BLaER1 (cell line): Measurements from ENCODE around the gene PRM2.
A peak's percentile ranks its signal among the peaks of the same experiment; 100 is the strongest.
"Not testable (repeated sequence)": the region's sequence is repeated elsewhere in the genome, so short reads cannot be mapped to it uniquely, and the experiment has no call there.

Experiments used
- H3K27ac ChIP-seq: shearing (Covaris generic); formaldehyde crosslinking; 2 replicates; pipeline ENCODE4 v1.8.1; 2022
- H3K27me3 ChIP-seq: shearing (Covaris generic); formaldehyde crosslinking; 2 replicates; pipeline ENCODE4 v1.8.1; 2022
- H3K36me3 ChIP-seq: shearing (Covaris generic); formaldehyde crosslinking; 2 replicates; pipeline ENCODE4 v1.8.1; 2022
- H3K4me1 ChIP-seq: shearing (Covaris generic); formaldehyde crosslinking; 2 replicates; pipeline ENCODE4 v1.8.1; 2022
- H3K4me2 ChIP-seq: shearing (Covaris generic); formaldehyde crosslinking; 2 replicates; pipeline ENCODE4 v1.8.1; 2022
- H3K4me3 ChIP-seq: shearing (Covaris generic); formaldehyde crosslinking; 2 replicates; pipeline ENCODE4 v1.8.1; 2022
- H3K9ac ChIP-seq: shearing (Covaris generic); formaldehyde crosslinking; 2 replicates; pipeline ENCODE4 v1.8.1; 2022
- H3K9me3 ChIP-seq: shearing (Covaris generic); formaldehyde crosslinking; 2 replicates; pipeline ENCODE4 v1.8.1; 2022
- H4K20me1 ChIP-seq: shearing (Covaris generic); formaldehyde crosslinking; 2 replicates; pipeline ENCODE4 v1.8.1; 2022
- Cebpa-rat ChIP-seq: shearing (Covaris generic); IDR thresholded peaks from 2 replicates; pipeline ENCODE4 v1.8.1; 2022

Gene PRM2

GRCh38 chr16:11298143-11298900, 22.0 kb upstream of the PRM2 start:
- TF ChIP-seq Cebpa-rat: no peak
- H4K20me1 ChIP-seq: no peaks in the 10 kb centered on the region
- no peaks in the 10 kb centered on the region for H3K9me3 ChIP-seq
- H3K4me1 ChIP-seq: peaks cover 80% of the 10 kb centered on the region
- H3K27me3 ChIP-seq: no peaks in the 10 kb centered on the region
- peak overlapping the region; percentile 31; the same call in 1 of the 2 replicates for H3K9ac ChIP-seq
- peak overlapping the region; percentile 72 for H3K27ac ChIP-seq
- no peaks in the 10 kb centered on the region for H3K36me3 ChIP-seq
- H3K4me3 ChIP-seq: no peak overlapping the region
- peak overlapping the region; percentile 88 for H3K4me2 ChIP-seq

DNA sequence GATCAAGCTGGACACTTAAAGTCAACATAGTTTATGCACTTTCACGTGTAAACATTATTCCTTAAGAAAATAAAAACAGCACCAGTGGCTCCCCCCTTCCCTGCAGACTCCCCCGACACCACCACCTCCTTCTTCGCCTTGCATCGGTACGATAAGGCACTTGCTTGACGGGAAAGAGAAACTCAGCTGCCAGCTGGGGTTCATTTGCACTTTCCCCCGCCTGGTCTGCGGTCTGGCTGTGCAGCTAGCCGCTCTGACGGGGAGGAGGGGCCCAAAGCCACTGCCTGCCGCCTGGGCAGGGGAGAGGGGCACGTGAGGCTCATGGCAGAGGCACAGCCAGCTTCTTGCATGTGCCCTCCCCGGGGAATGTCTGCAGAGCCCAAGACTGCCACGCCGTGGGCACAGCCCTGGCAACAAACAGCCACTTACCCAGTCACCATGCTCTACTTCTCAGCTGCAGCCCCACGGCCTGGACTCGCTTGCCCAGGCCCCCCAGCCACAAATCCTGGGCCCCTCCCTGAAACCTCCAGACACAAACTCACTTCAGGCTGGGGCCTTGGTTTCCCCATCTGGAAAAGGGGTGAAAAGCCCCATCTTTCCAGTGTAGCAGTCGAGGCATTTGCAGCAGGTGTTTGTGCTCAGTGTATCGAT, 21.3 kb upstream of the PRM2 start:
- Histone ChIP-seq H3K9ac (peak overlapping the region; percentile 31; the same call in 1 of the 2 replicates), H3K27ac (peak overlapping the region; percentile 72), H3K9me3 (no peaks in the 10 kb centered on the region), H3K4me2 (peak overlapping the region; percentile 88), H3K4me1 (peaks cover 82% of the 10 kb centered on the region), H4K20me1 (no peaks in the 10 kb centered on the region), H3K36me3 (no peaks in the 10 kb centered on the region), H3K27me3 (no peaks in the 10 kb centered on the region), H3K4me3 (peak overlapping the region; percentile 41; the same call in 1 of the 2 replicates)
- no peak for TF ChIP-seq Cebpa-rat

DNA sequence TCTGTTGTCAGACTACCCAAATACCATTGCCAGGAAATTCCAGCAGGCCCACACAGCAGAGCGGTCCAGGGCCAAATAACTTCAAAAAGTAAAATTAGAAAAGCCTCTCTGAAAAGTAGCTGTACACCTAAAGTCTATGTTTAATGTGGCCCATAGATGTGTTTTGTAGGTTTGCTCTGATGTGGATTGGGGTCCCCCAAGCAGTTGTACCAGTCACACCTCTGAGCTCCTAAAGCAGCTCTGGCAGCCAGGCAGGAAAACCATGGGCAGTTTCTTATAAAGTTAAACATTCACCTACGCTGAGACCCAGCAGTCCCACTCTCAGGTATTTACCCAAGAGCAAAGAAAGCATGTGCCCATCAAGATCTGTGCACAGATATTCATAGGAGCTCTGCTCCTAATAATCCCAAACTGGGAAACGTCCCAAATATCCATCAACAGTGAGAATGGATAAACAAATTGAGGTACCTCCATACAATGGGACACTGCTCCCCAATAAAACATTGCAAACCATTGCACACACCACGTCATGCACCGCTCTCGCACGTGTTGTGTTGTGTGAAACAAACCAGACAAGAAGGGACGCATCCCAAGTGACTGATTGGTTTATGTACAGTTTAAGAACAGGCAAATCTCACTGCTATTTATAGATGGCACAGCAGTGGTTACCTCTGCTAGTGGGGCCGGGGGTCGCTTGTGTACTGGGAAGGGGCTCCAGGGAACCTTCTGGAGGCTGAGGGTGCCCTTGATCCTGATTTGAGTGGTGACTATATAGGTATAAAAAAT, 20.6 kb upstream of the PRM2 start:
- Histone ChIP-seq H3K9me3 (no peaks in the 10 kb centered on the region), H3K4me2 (peak overlapping the region; percentile 88), H3K9ac (peak overlapping the region; percentile 16; the same call in 1 of the 2 replicates), H3K4me3 (peak overlapping the region; percentile 41; the same call in 1 of the 2 replicates), H3K36me3 (no peaks in the 10 kb centered on the region), H3K27me3 (no peaks in the 10 kb centered on the region), H3K27ac (peak overlapping the region; percentile 59), H4K20me1 (no peaks in the 10 kb centered on the region), H3K4me1 (peaks cover 83% of the 10 kb centered on the region)
- TF ChIP-seq Cebpa-rat: no peak

DNA sequence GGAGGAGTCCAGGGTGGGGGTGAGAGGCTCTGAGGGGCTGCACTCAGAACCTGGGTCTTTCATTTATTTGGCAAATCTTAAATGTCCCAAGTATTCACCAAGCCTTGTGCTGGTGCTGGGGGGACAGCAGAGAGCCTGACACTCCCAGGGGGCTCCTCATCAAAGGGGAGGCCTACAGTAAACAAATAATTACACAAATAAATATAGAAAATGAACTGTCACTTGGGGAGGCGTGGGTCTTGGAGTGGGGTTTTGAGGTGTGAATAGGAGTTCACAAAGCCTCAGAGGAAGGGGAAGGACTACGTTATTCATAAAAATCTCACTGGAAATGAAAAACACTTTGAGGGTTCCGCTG, 20.0 kb upstream of the PRM2 start:
- Histone ChIP-seq H3K27me3 (no peaks in the 10 kb centered on the region), H3K4me3 (no peak overlapping the region), H3K4me2 (peak overlapping the region; percentile 88), H3K9ac (peak overlapping the region; percentile 16; the same call in 1 of the 2 replicates), H3K27ac (peak overlapping the region; percentile 59), H3K4me1 (peaks cover 83% of the 10 kb centered on the region), H3K36me3 (no peaks in the 10 kb centered on the region), H3K9me3 (no peaks in the 10 kb centered on the region), H4K20me1 (no peaks in the 10 kb centered on the region)
- no peak for TF ChIP-seq Cebpa-rat

DNA sequence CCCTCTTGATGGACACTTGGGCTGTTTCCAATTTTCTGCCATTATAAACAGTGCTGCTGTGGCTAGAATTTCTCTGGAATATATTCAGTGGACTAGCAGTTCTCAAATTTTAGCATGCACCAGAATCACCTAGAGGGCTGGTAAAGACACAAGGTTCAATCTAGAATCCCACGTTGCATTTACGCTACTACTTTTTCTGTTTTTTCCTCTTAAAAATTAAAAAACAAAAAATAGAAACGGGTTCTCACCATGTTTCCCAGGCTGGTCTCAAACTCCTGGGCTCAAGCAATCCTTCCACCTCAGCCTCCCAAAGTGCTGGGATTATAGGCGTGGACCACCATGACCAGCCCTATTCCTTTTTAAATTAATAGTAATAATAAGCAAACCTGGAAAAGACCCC, 19.4 kb upstream of the PRM2 start:
- H3K9ac ChIP-seq: no peak overlapping the region; the same call in 1 of the 2 replicates
- peak overlapping the region; percentile 59 for H3K27ac ChIP-seq
- TF ChIP-seq Cebpa-rat: no peak

DNA sequence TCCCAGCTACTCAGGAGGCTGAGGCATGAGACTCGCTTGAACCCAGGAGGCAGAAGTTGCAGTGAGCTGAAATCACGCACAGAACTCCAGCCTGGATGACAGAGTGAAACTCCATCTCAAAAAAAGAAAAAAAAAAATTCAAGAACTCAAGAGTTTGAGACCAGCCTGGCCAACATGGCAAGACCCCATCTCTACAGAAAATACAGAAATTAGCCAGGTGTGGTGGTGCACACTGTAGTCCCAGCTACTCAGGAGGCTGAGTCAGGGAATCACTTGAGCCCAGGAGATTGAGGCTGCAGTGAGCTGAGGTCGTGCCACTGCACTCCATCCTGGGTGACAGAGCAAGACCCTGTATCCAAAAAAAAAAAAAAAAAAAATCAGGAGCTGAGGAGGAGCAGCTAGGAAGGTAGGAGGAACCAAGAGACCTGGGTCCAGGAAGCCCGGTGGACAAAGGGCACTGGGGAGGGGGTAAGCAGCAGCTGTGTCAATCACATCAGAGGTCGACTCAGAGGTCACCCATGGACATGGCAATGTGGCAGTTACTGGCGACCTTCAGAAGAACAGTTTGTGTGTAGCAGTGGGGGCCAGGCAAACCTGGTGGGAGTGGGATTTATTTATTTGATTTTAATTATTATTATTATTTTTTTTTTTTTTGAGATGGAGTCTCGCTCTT, 15.9 kb upstream of the PRM2 start:
- Histone ChIP-seq H3K9me3 (no peaks in the 10 kb centered on the region), H4K20me1 (no peaks in the 10 kb centered on the region), H3K27ac (no peak overlapping the region), H3K36me3 (no peaks in the 10 kb centered on the region), H3K4me3 (no peak overlapping the region), H3K27me3 (no peaks in the 10 kb centered on the region), H3K4me1 (peaks cover 47% of the 10 kb centered on the region), H3K4me2 (no peak overlapping the region), H3K9ac (no peak overlapping the region)
- no peak for TF ChIP-seq Cebpa-rat

More for the DNA sequence above, 19.4 kb upstream of the PRM2 start:
- Histone ChIP-seq H3K36me3 (no peaks in the 10 kb centered on the region), H3K9me3 (no peaks in the 10 kb centered on the region), H3K4me3 (no peak overlapping the region), H3K4me2 (peak overlapping the region; percentile 88), H3K4me1 (peaks cover 81% of the 10 kb centered on the region), H3K27me3 (no peaks in the 10 kb centered on the region), H4K20me1 (no peaks in the 10 kb centered on the region)

DNA sequence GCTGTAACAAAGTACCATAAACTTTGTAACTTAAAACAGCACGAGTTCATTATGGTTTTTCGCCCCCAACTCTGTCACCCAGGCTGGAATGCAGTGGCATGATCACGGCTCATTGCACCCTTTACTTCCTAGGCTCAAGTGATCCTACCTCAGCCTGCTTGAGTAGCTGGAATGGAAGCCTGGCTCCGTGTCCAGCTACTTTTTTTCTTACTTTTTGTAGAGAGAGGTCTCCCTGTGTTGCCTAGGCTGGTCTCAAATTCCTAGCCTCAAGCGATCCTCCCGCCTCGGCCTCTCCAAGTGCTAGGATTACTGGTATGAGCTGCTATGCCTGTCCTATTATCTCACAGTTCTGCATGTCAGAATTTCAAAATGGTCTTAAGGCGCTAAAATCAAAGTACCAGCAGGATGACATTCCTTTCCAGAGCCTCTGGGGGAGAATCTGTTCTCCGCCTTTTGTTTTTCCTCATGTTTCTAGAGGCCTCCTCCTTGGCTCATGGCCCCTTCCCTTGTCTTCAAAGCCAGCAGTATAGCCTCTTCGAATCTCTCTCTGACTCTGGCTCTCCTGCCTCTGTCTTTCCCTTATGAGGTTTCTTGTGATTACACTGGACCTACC, 14.9 kb upstream of the PRM2 start:
- no peak for TF ChIP-seq Cebpa-rat
- no peaks in the 10 kb centered on the region for H4K20me1 ChIP-seq
- H3K36me3 ChIP-seq: no peaks in the 10 kb centered on the region
- H3K9me3 ChIP-seq: no peaks in the 10 kb centered on the region
- H3K27ac ChIP-seq: no peak overlapping the region
- H3K9ac ChIP-seq: no peak overlapping the region
- H3K4me3 ChIP-seq: no peak overlapping the region
- H3K4me2 ChIP-seq: no peak overlapping the region
- H3K27me3 ChIP-seq: no peaks in the 10 kb centered on the region
- peaks cover 44% of the 10 kb centered on the region for H3K4me1 ChIP-seq

DNA sequence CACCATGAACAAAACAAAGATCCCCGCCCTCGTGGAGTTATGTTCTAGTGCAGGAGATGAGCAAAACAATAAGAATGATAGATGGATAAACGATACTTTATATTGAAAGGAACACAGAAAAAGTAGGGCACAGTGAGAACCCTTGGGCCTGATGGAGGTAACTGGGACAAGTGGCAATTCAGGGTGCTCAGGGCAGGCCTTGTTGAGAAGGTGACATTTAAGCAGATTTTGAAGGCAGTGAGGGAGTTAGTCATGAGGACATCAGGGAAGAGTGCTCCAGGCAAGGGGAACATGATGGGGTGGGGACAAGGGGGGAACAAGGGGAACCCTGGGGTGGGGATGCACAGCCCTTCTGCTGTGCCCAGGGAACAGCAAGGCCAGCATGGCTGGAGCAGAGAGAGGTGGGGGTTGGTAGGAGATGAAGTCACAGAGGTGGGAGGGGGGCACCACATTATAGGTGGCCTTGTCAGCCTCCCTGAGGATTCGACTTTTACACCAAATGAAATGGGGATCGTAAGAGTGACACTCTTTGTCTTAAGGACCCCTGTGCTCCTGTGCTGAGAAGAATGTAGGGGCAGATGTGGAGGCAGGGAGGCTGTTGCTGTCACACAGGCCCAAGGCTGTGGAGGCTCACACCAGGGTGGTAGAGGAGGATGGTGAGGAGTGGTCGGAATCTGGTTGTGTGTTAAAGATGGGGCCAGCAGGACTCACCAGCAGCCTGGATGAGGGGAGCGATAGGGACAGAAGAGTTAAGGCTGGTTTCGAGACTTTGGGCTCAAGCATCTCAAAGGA, 14.0 kb upstream of the PRM2 start:
- Histone ChIP-seq H3K9ac (no peak overlapping the region), H3K9me3 (no peaks in the 10 kb centered on the region), H3K4me3 (no peak overlapping the region), H4K20me1 (no peaks in the 10 kb centered on the region), H3K27me3 (no peaks in the 10 kb centered on the region), H3K36me3 (no peaks in the 10 kb centered on the region), H3K4me2 (no peak overlapping the region), H3K4me1 (peaks cover 35% of the 10 kb centered on the region), H3K27ac (no peak overlapping the region)
- no peak for TF ChIP-seq Cebpa-rat

DNA sequence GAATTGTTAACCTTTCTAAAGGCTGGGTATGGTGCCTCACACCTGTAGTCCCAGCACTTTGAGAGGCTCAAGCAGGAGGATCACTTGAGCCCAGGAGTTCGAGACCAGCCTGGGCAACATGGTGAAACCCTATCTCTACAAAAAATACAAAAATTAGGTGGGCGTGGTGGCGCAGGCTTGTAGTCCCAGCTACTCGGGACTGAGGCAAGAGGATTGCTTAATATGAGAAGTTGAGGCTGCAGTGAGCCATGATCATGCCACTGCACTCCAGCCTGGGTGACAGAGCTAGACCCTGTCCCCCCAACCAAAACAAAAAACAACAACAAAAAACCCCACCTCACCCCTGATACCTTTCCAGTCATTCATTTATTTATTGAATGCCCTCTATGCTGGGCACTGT, 13.4 kb upstream of the PRM2 start:
- not testable (repeated sequence) for H3K4me2 ChIP-seq, H3K27me3 ChIP-seq, H3K4me3 ChIP-seq, H4K20me1 ChIP-seq, H3K27ac ChIP-seq, H3K36me3 ChIP-seq, H3K9ac ChIP-seq, H3K9me3 ChIP-seq
- H3K4me1 ChIP-seq: peaks cover 29% of the 10 kb centered on the region
